K562 (cell line): ENCODE measurements around the gene DSEL. TPM values are rescaled to one million over a fixed set of nuclear protein-coding genes. Genes with fewer than 3 reads are reported as not detected.

Experiments used
- ATAC-seq: fragments of 200-7000 bp; cut with Tn5 transposase; 3 replicates; pipeline ENCODE4 v1.9.1; 2020; ENCODE audit warnings: moderate library complexity
- Bru-seq: library from RNA; stranded (reverse); fragments of 400-500 nt; gene quantifications from one replicate; lab custom pipeline; 2021; lab: Mats Ljungman, UMichigan
- BruChase-seq, 2 experiments: library from RNA; stranded (reverse); fragments of 400-500 nt; gene quantifications; one replicate each; lab custom pipeline; 2021; lab: Mats Ljungman, UMichigan
- BruUV-seq: library from RNA; stranded (reverse); fragments of 400-500 nt; replicated peaks from 2 replicates; lab custom pipeline; 2021; lab: Mats Ljungman, UMichigan
- CTCF ChIA-PET: fragments of 300-600 bp; formaldehyde crosslinking; extraction: SDS; loops from one replicate; lab custom pipeline; 2021; ENCODE audit warnings: low intra/inter-chr PET ratio; lab: Yijun Ruan, JAX
- POLR2A ChIA-PET: fragments of 300-600, 350-650 bp; sonication (Branson Sonifier 250); formaldehyde crosslinking; extraction: SDS; loops from one replicate; lab custom pipeline; 2021; ENCODE audit warnings: antibody characterized with exemption, inconsistent platforms; lab: Yijun Ruan, JAX
- DNase-seq, 4 experiments: peaks; one replicate each; pipeline versions ENCODE4 v3.0.0 to v3.0.0-alpha.2; 2011 to 2018; ENCODE audit warnings: low spot score in 3 of 4, mixed read lengths in 3 of 4; ENCODE audit errors: extremely low read depth in 1 of 4
- FAIRE-seq: peaks from 2 replicates; lab custom pipeline; 2011; peaks lifted over from hg19 to GRCh38; lab: Jason Lieb, UNC
- H2AFZ ChIP-seq: 2 replicates; pipeline ENCODE4 v1.6.0; 2011; ENCODE audit warnings: low read depth, low read length, control low read depth, inconsistent platforms
- H3K27ac ChIP-seq: fragments of 200-600 bp; 3 replicates; pipeline ENCODE4 v1.8.0; 2011; ENCODE audit warnings: low read depth, mild to moderate bottlenecking, control low read depth, inconsistent platforms, low read length, moderate library complexity, mixed read lengths; ENCODE audit errors: extremely low read depth
- H3K27me3 ChIP-seq, 2 experiments: fragments of 300-600 bp in 1 of 2; 2 replicates in 1 of 2; 3 replicates in 1 of 2; pipeline versions ENCODE4 v1.6.0 to v1.8.0; 2011; ENCODE audit warnings: inconsistent platforms in 2 of 2, low read length in 2 of 2, mild to moderate bottlenecking in 1 of 2, mixed read lengths in 1 of 2, moderate library complexity in 1 of 2; ENCODE audit not compliant: control insufficient read depth in 2 of 2, insufficient read depth in 2 of 2
- H3K36me3 ChIP-seq: fragments of 300-600 bp; 3 replicates; pipeline ENCODE4 v1.8.0; 2011; ENCODE audit warnings: mild to moderate bottlenecking, low read length, inconsistent platforms; ENCODE audit not compliant: control insufficient read depth, insufficient read depth
- H3K4me1 ChIP-seq, 2 experiments: fragments of 200-600 bp in 1 of 2; replicated peaks in 1 of 2; 2 replicates in 1 of 2; 3 replicates in 1 of 2; pipeline versions ENCODE4 v1.5.1 to v1.8.0; 2011; ENCODE audit warnings: inconsistent platforms in 2 of 2, low read length in 2 of 2, mild to moderate bottlenecking in 1 of 2, mixed read lengths in 1 of 2, moderate library complexity in 1 of 2; ENCODE audit not compliant: control insufficient read depth in 2 of 2, insufficient read depth in 2 of 2
- H3K4me2 ChIP-seq: 2 replicates; pipeline ENCODE4 v1.6.1; 2011; ENCODE audit warnings: low read length, control low read depth, inconsistent platforms, mixed read lengths; ENCODE audit not compliant: insufficient read depth
- H3K4me3 ChIP-seq: fragments of 200-600 bp; sonication (generic), shearing (Covaris generic); 2 replicates; pipeline ENCODE4 v1.5.1; 2016; ENCODE audit warnings: control low read depth, inconsistent platforms
- H3K79me2 ChIP-seq: fragments of 200-600 bp; 3 replicates; pipeline ENCODE4 v1.8.0; 2011; ENCODE audit warnings: low read length, inconsistent platforms; ENCODE audit not compliant: control insufficient read depth, insufficient read depth
- H3K9ac ChIP-seq, 2 experiments: 2 replicates each; pipeline versions ENCODE4 v1.6.0 to v1.6.1; 2011; ENCODE audit warnings: low read depth in 2 of 2, low read length in 2 of 2, control low read depth in 1 of 2, inconsistent platforms in 1 of 2, mild to moderate bottlenecking in 1 of 2, mixed read lengths in 1 of 2; ENCODE audit not compliant: insufficient read depth in 1 of 2
- H3K9me1 ChIP-seq: one replicate; pipeline ENCODE4 v1.6.0; 2011; ENCODE audit warnings: inconsistent platforms, mild to moderate bottlenecking, low read length, moderate library complexity; ENCODE audit not compliant: control insufficient read depth, insufficient read depth
- H3K9me3 ChIP-seq: replicated peaks from 2 replicates; pipeline ENCODE4 v1.5.1; 2011; ENCODE audit warnings: low read depth, low read length, inconsistent platforms; ENCODE audit not compliant: control insufficient read depth, insufficient read depth
- H4K20me1 ChIP-seq: replicated peaks from 2 replicates; pipeline ENCODE4 v1.6.1; 2011; ENCODE audit warnings: low read length, inconsistent platforms, mixed read lengths; ENCODE audit not compliant: control insufficient read depth, insufficient read depth
- ARHGAP35 ChIP-seq: fragments of 450-650 bp; IDR thresholded peaks from 2 replicates; pipeline ENCODE4 v1.6.1; 2018; ENCODE audit not compliant: partially characterized antibody
- E2F6 ChIP-seq, 2 experiments: IDR thresholded peaks; 2 replicates each; pipeline ENCODE4 v1.6.1; 2011; ENCODE audit warnings: borderline replicate concordance in 1 of 2, control low read depth in 1 of 2, low read depth in 1 of 2, low read length in 1 of 2, mild to moderate bottlenecking in 1 of 2, mixed read lengths in 1 of 2, moderate library complexity in 1 of 2; ENCODE audit not compliant: insufficient read depth in 1 of 2, insufficient read length in 1 of 2, poor library complexity in 1 of 2, severe bottlenecking in 1 of 2; ENCODE audit errors: extremely low read depth in 1 of 2
- HMG20A ChIP-seq: fragments of 450-650 bp; formaldehyde crosslinking; conservative IDR thresholded peaks from 2 replicates; pipeline ENCODE4 v1.4.0; 2020; ENCODE audit warnings: mild to moderate bottlenecking, mixed read lengths
- MBD2 ChIP-seq: sonication (generic); IDR thresholded peaks from 2 replicates; pipeline ENCODE4 v1.6.1; 2016; ENCODE audit warnings: low read depth, borderline replicate concordance
- RBM34 ChIP-seq: fragments of 200-400 bp; formaldehyde crosslinking; IDR thresholded peaks from 2 replicates; pipeline ENCODE4 v1.6.1; 2018; ENCODE audit warnings: low read length, borderline replicate concordance; ENCODE audit not compliant: insufficient read depth
- WGBS: fragments of 100-300 bp; shearing (Covaris generic); methylation state at CpG from one replicate; pipeline ENCODE4 v1.1.6; 2016; ENCODE audit warnings: low coverage, mixed read lengths; ENCODE audit not compliant: insufficient coverage; ENCODE audit errors: missing lambda C conversion rate; 5-methylcytosine and 5-hydroxymethylcytosine counted together
- in situ Hi-C: fragments of 300-500 bp; cut with MboI; formaldehyde crosslinking; loops from 4 replicates; pipeline ENCODE4 v1.15.0; 2018; ENCODE audit warnings: inconsistent platforms, mixed read lengths
- intact Hi-C: fragments of 100-400 bp; cut with micrococcal nuclease; formaldehyde crosslinking; loops from 2 replicates; pipeline ENCODE4 v1.14.2; 2022
- long read RNA-seq, 3 experiments: library from polyadenylated mRNA in 2 of 3; library from RNA in 1 of 3; unstranded in 2 of 3; stranded (forward) in 1 of 3; transcript quantifications; one replicate each; pipeline ENCODE4 v2.0.0, GENCODE V29; 2019 to 2022
- polyA minus RNA-seq, 3 experiments: library from RNA; depleted of rRNA, polyadenylated mRNA; stranded (reverse); fragments of >200 nt; gene quantifications; 2 replicates each; pipeline ENCODE4 v1.2.3, GENCODE V29; 2011
- polyA plus RNA-seq, 8 experiments: library from polyadenylated mRNA; depleted of rRNA in 4 of 8; stranded (reverse) in 5 of 8; unstranded in 3 of 8; fragments of >200 nt; fragmentation: Nextera tagmentation in 2 of 8; fragmentation: Illumina TruSeq in 1 of 8; extraction: Ambion mirVana in 2 of 8; extraction: Trizol in 1 of 8; gene quantifications; 2 replicates each; pipeline versions ENCODE4 v1.2.1 to v1.2.3, GENCODE V29; 2011 to 2014; ENCODE audit warnings: inconsistent platforms in 1 of 8, missing spikeins in 1 of 8
- total RNA-seq, 7 experiments: library from RNA; depleted of rRNA in 6 of 7; stranded (reverse); fragments of >200 nt in 6 of 7; fragmentation: Illumina TruSeq in 2 of 7; extraction: Trizol in 2 of 7; gene quantifications; 2 replicates each; pipeline versions ENCODE4 v1.2.1 to v1.2.3, GENCODE V29; 2011 to 2021; ENCODE audit warnings: low replicate concordance in 1 of 7

The DSEL gene
- total RNA-seq (2011; cell fraction: chromatin; rRNA removed; ENCODE audit: low replicate concordance), result 0.05 and 0.23 TPM in 2 replicates
- under 0.01 and 0.13 TPM in 2 replicates for total RNA-seq (2011; cell fraction: nucleolus; rRNA removed)
- total RNA-seq (2011; cell fraction: nucleoplasm; rRNA removed), result 0.08 and 0.15 TPM in 2 replicates
- not detected in 2 replicates for total RNA-seq (2014; rRNA removed)
- total RNA-seq (2014; rRNA removed; fragmentation: Illumina TruSeq; extraction: Trizol), result under 0.01 and 0.03 TPM in 2 replicates
- under 0.01 and 0.04 TPM in 2 replicates for total RNA-seq (2015; rRNA removed; fragmentation: Illumina TruSeq; extraction: Trizol)
- 0.04 and 0.07 TPM in 2 replicates for total RNA-seq (2021)
- 0.01 TPM in 1 of 2 replicates, not detected in the other for polyA plus RNA-seq (2011; rRNA removed)
- polyA plus RNA-seq (2011; cell fraction: cytosol; rRNA removed), result not detected in 2 replicates
- polyA plus RNA-seq (2011; cell fraction: nucleus; rRNA removed), result 0.01 TPM in 1 of 2 replicates, not detected in the other
- polyA plus RNA-seq (2012), result 0.01 and 0.03 TPM in 2 replicates
- 0.01 TPM in 1 of 2 replicates, not detected in the other for polyA plus RNA-seq (2014; fragmentation: Illumina TruSeq; extraction: Trizol)
- not detected for polyA plus RNA-seq (2014; fragmentation: Nextera tagmentation; extraction: Ambion mirVana)
- 0.01 TPM in 1 of 2 replicates, not detected in the other for polyA plus RNA-seq (2014; rRNA removed)
- 0.03 and 0.07 TPM in 2 replicates for polyA minus RNA-seq (2011; rRNA and poly(A)+ RNA removed)
- 0.10 TPM in 1 of 2 replicates, not detected in the other for polyA minus RNA-seq (2011; cell fraction: cytosol; rRNA and poly(A)+ RNA removed)
- polyA minus RNA-seq (2011; cell fraction: nucleus; rRNA and poly(A)+ RNA removed), result under 0.01 and 0.13 TPM in 2 replicates
- percentile 31 among the genes with signal in this experiment for Bru-seq, nascent RNA
- percentile 31 among the genes with signal in this experiment for BruChase-seq, experiment 1, labeled RNA remaining after a 2-hour chase
- BruChase-seq, experiment 2, labeled RNA remaining after a 6-hour chase, result percentile 35 among the genes with signal in this experiment
- long read RNA-seq, experiment 1, result 0 reads
- long read RNA-seq, experiment 2, result 0 reads
- long read RNA-seq, experiment 3, result 0 reads

GRCh38 chr18:67516539-67517443 is at the start of gene DSEL:
DSEL (minus strand) TSS chr18:67516720; CDS start chr18:67514608, 2,112 bp downstream.
- TF ChIP-seq HMG20A (CRISPR knock-in tag) (no peak), MBD2 (no peak), RBM34 (no peak), ARHGAP35 (no peak), E2F6 (IDR thresholded peaks at IDR 0.05; ENCODE audit: borderline replicate concordance in 1 of 2, extremely low read depth in 1 of 2, insufficient read depth in 1 of 2, insufficient read length in 1 of 2, low read depth in 1 of 2, low read length in 1 of 2, poor library complexity in 1 of 2, severe bottlenecking in 1 of 2) (peak in 1 of 2 experiments; percentile 30)
- ChIA-PET CTCF (no interaction called here), POLR2A (no interaction called here)
- no TSS peak for BruUV-seq
- H3K9me3 ChIP-seq, result no peaks in the 10 kb centered on the region
- peak within 1 kb of the TSS; percentile 76 for H3K4me2 ChIP-seq
- H2AFZ ChIP-seq, result peak within 1 kb of the TSS; percentile 80
- no peaks in the 10 kb centered on the region for H4K20me1 ChIP-seq
- peaks cover 0 to 7% of the 10 kb centered on the region in 2 experiments; a peak in 3 of 5 replicates for H3K4me1 ChIP-seq
- in situ Hi-C loops, result no loop called here
- H3K79me2 ChIP-seq, result no peaks in the 10 kb centered on the region
- H3K9ac ChIP-seq, result peak within 1 kb of the TSS in 1 of 2 experiments; percentile 70; a peak in 3 of 4 replicates
- no peaks in the 10 kb centered on the region for H3K27me3 ChIP-seq
- no peak for FAIRE-seq
- ATAC-seq, result peak; percentile 100
- intact Hi-C loops, result loop anchor here (10.0 kb wide), 3 partner anchors 1108 to 1218 kb away; no protein-coding TSS in a partner anchor
- DNase-seq, result peak; percentile 85 to 95 (median 94)
- no peaks in the 10 kb centered on the region for H3K36me3 ChIP-seq
- peak within 1 kb of the TSS; percentile 45 for H3K4me3 ChIP-seq
- H3K27ac ChIP-seq, result no peak within 1 kb of the TSS
- H3K9me1 ChIP-seq, result no peaks in the 10 kb centered on the region
- WGBS, result 2% methylated on average over 7 of the region's 79 CpGs
